Measurements from ENCODE around the gene REL. TPM values are rescaled to one million over a fixed set of nuclear protein-coding genes. Genes with fewer than 3 reads are reported as not detected.
"Not testable (repeated sequence)": the region's sequence is repeated elsewhere in the genome, so short reads cannot be mapped to it uniquely, and the experiment has no call there.

REL gene
- total and polyA plus RNA-seq, 3 experiments from 2014 or later, result 25.4 to 47.6 (median 45.6) TPM

DNA sequence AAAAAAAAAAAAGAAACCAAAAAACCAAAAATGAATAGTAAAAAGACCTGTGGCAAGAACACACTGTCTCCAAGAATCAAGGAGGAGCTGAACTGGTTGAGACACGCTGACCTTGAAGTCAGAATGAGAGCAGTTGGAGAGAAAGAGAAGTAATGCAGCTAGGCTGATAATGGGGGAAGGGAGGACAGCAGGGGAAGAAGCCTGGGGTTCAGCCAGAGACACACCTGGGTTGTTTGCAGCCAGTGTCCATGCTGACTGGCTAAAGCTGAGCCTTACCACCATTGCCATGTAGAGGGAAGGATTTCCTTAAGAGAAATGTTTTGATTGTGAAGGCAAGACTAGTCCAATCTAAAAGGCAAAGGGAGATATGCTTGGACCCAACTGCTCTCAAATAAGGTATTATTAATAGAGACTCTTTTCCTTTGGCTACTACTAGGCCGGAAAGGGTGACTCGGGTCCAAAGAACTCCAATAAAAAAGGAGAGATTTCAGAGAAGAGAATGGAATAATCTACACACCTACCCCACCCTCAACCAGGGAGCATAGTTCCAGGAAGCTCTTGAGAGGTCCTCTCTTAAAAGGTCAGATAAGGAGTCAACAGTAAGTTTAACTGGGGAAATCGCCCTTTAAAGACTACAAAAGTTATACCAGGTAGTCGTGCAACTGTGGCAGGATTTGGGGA is 25.2 kb upstream of the REL start:
- Histone ChIP-seq H3K4me1 (ENCODE audit: insufficient read depth, low read length) (no peaks in the 10 kb centered on the region), H3K27me3 (ENCODE audit: insufficient read depth, low read length, poor library complexity, severe bottlenecking) (no peaks in the 10 kb centered on the region), H3K27ac (ENCODE audit: low read depth, low read length) (no peak overlapping the region), H3K36me3 (ENCODE audit: insufficient read depth, low read length) (no peaks in the 10 kb centered on the region), H3K4me3 (ENCODE audit: low read length) (no peak overlapping the region), H3K9me3 (ENCODE audit: low read length) (no peaks in the 10 kb centered on the region)
- H3K4me3 Mint-ChIP-seq, result no peak overlapping the region
- H3K36me3 Mint-ChIP-seq, result peaks cover 0 to 3% (median 3%) of the 10 kb centered on the region in 3 donors
- DNase-seq, result no peak
- H3K4me1 Mint-ChIP-seq, result no peaks in the 10 kb centered on the region
- no peaks in the 10 kb centered on the region for H3K9me3 Mint-ChIP-seq
- H3K27me3 Mint-ChIP-seq, result peaks cover 7 to 10% of the 10 kb centered on the region in 2 donors
- H3K27ac Mint-ChIP-seq, result peak overlapping the region in 1 of 8 donors; percentile 45
- POLR2A ChIA-PET, result no interaction called here
- CTCF ChIA-PET, result no interaction called here

DNA sequence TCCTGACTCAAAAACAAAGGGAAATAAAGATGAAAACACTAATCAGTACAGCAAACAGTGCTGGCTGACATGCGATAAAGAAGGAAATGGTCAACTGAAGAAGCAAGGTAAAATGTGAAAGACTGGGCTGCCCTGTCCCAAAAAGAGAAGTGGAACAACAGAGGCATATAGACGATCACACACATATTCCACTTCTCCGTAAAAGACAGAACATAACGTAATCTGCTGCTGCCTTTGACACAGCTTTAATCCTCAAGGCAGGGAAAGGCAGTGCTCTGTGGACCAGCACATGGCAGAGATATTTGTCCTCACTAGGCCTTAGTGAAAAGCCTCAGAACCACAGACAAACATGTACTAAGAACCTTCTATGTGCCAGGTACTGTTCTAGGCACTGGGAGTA is 24.3 kb upstream of the REL start:
- Histone ChIP-seq H3K36me3 (ENCODE audit: insufficient read depth, low read length) (no peaks in the 10 kb centered on the region), H3K4me3 (ENCODE audit: low read length) (no peak overlapping the region), H3K27ac (ENCODE audit: low read depth, low read length) (no peak overlapping the region), H3K27me3 (ENCODE audit: insufficient read depth, low read length, poor library complexity, severe bottlenecking) (no peaks in the 10 kb centered on the region), H3K9me3 (ENCODE audit: low read length) (no peaks in the 10 kb centered on the region), H3K4me1 (ENCODE audit: insufficient read depth, low read length) (no peaks in the 10 kb centered on the region)
- DNase-seq, result no peak
- ChIA-PET POLR2A (no interaction called here), CTCF (no interaction called here)
- peaks cover 0 to 9% (median 3%) of the 10 kb centered on the region in 3 donors for H3K36me3 Mint-ChIP-seq
- no peaks in the 10 kb centered on the region for H3K9me3 Mint-ChIP-seq
- peaks cover 16 to 18% of the 10 kb centered on the region in 2 donors for H3K27me3 Mint-ChIP-seq
- H3K27ac Mint-ChIP-seq, result no peak overlapping the region
- H3K4me3 Mint-ChIP-seq, result no peak overlapping the region
- no peaks in the 10 kb centered on the region for H3K4me1 Mint-ChIP-seq

GRCh38 chr2:60858897-60859311 is 22.5 kb upstream of the REL start:
- H3K27me3 Mint-ChIP-seq, result peaks cover 17 to 27% of the 10 kb centered on the region in 2 donors
- H3K27ac Mint-ChIP-seq, result no peak overlapping the region
- H3K36me3 Mint-ChIP-seq, result peaks cover 0 to 20% (median 3%) of the 10 kb centered on the region in 3 donors
- no peaks in the 10 kb centered on the region for H3K9me3 Mint-ChIP-seq
- no peak overlapping the region for H3K27ac ChIP-seq (ENCODE audit: low read depth, low read length)
- POLR2A ChIA-PET, result no interaction called here
- no peak overlapping the region for H3K4me3 Mint-ChIP-seq
- H3K36me3 ChIP-seq (ENCODE audit: insufficient read depth, low read length), result no peaks in the 10 kb centered on the region
- no peaks in the 10 kb centered on the region for H3K9me3 ChIP-seq (ENCODE audit: low read length)
- CTCF ChIA-PET, result no interaction called here
- no peak overlapping the region for H3K4me3 ChIP-seq (ENCODE audit: low read length)
- H3K27me3 ChIP-seq (ENCODE audit: insufficient read depth, low read length, poor library complexity, severe bottlenecking), result no peaks in the 10 kb centered on the region
- H3K4me1 Mint-ChIP-seq, result no peaks in the 10 kb centered on the region
- DNase-seq, result no peak
- no peaks in the 10 kb centered on the region for H3K4me1 ChIP-seq (ENCODE audit: insufficient read depth, low read length)

- no peaks in the 10 kb centered on the region for H3K27me3 ChIP-seq (ENCODE audit: insufficient read depth, low read length, poor library complexity, severe bottlenecking)
- DNase-seq, result no peak
- peaks cover 19 to 29% of the 10 kb centered on the region in 2 donors for H3K27me3 Mint-ChIP-seq
- CTCF ChIA-PET, result no interaction called here
- H3K36me3 Mint-ChIP-seq, result peaks cover 0 to 34% (median 3%) of the 10 kb centered on the region in 3 donors
- peaks cover 0 to 13% (median 0%) of the 10 kb centered on the region in 5 donors for H3K9me3 Mint-ChIP-seq
- H3K9me3 ChIP-seq (ENCODE audit: low read length), result no peaks in the 10 kb centered on the region
- no peak overlapping the region for H3K4me3 ChIP-seq (ENCODE audit: low read length)
- H3K36me3 ChIP-seq (ENCODE audit: insufficient read depth, low read length), result no peaks in the 10 kb centered on the region
- H3K4me1 Mint-ChIP-seq, result peaks cover under 1% of the 10 kb centered on the region in 3 donors
- no peak overlapping the region for H3K27ac ChIP-seq (ENCODE audit: low read depth, low read length)
- H3K27ac Mint-ChIP-seq, result peak overlapping the region in 1 of 8 donors; percentile 26
- H3K4me3 Mint-ChIP-seq, result no peak overlapping the region
- H3K4me1 ChIP-seq (ENCODE audit: insufficient read depth, low read length), result no peaks in the 10 kb centered on the region
- POLR2A ChIA-PET, result no interaction called here
Observed at GRCh38 chr2:60861736-60862135, 19.6 kb upstream of the REL start.

DNA sequence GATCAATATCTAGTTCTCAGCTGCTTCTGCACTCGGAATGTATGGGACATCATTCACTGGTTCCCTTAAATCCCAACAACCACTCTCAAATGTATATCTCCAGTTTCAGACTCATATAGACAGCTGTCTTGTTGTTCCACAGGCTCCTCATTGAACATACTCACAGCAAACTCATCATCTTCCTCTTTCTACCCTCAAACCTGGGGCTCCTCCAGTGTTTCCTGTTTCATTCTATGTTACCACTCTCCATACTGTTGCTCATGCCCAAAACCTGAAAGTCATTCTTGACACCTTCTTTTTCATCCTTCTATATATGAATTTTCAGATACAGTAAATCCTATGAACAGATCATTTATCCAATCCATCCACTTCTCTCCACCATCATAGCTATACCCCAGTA is 18.7 kb upstream of the REL start:
- Mint-ChIP-seq H3K27ac (no peak overlapping the region), H3K27me3 (peaks cover 19 to 29% of the 10 kb centered on the region in 2 donors), H3K9me3 (peaks cover 5 to 19% (median 8%) of the 10 kb centered on the region in 5 donors), H3K4me3 (no peak overlapping the region), H3K4me1 (peaks cover 8 to 10% (median 9%) of the 10 kb centered on the region in 3 donors), H3K36me3 (peaks cover 6 to 42% (median 7%) of the 10 kb centered on the region in 3 donors)
- no peaks in the 10 kb centered on the region for H3K27me3 ChIP-seq (ENCODE audit: insufficient read depth, low read length, poor library complexity, severe bottlenecking)
- CTCF ChIA-PET, result no interaction called here
- H3K9me3 ChIP-seq (ENCODE audit: low read length), result no peaks in the 10 kb centered on the region
- H3K36me3 ChIP-seq (ENCODE audit: insufficient read depth, low read length), result no peaks in the 10 kb centered on the region
- no peak for DNase-seq
- H3K27ac ChIP-seq (ENCODE audit: low read depth, low read length), result no peak overlapping the region
- no peak overlapping the region for H3K4me3 ChIP-seq (ENCODE audit: low read length)
- POLR2A ChIA-PET, result interaction anchor here (1.3 kb wide), 1 partner anchor 18 kb away, joined by 4 read pairs; no protein-coding TSS in a partner anchor
- peaks cover 9% of the 10 kb centered on the region for H3K4me1 ChIP-seq (ENCODE audit: insufficient read depth, low read length)

DNA sequence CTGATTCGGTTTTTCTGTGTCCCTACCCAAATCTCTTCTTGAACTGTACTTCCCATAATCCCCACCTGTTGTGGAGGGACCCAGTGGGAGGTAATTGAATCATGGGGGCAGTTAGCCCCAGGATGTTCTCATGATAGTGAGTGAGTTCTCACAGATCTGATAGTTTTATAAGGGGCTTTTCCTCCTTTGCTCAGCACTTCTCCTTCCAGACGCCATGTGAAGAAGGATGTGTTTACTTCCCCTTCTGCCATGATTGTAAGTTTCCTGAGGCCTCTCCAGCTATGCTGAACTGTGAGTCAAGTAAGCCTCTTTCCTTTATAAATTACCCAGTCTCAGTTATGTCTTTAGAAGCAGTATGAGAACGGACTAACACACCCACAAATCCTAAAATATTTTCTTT is 16.0 kb upstream of the REL start:
- H3K36me3 ChIP-seq (ENCODE audit: insufficient read depth, low read length); DNase-seq; CTCF ChIA-PET; H3K27me3 ChIP-seq (ENCODE audit: insufficient read depth, low read length, poor library complexity, severe bottlenecking); H3K9me3 ChIP-seq (ENCODE audit: low read length); POLR2A ChIA-PET; H3K27ac Mint-ChIP-seq; H3K4me3 ChIP-seq (ENCODE audit: low read length); H3K27ac ChIP-seq (ENCODE audit: low read depth, low read length); H3K4me3 Mint-ChIP-seq: not testable (repeated sequence)
- Mint-ChIP-seq H3K36me3 (peaks cover 8 to 45% (median 10%) of the 10 kb centered on the region in 3 donors), H3K27me3 (peaks cover 19 to 29% of the 10 kb centered on the region in 2 donors), H3K9me3 (peaks cover 8 to 19% (median 13%) of the 10 kb centered on the region in 5 donors), H3K4me1 (peaks cover 16 to 21% (median 17%) of the 10 kb centered on the region in 3 donors)
- H3K4me1 ChIP-seq (ENCODE audit: insufficient read depth, low read length), result peaks cover 19% of the 10 kb centered on the region

DNA sequence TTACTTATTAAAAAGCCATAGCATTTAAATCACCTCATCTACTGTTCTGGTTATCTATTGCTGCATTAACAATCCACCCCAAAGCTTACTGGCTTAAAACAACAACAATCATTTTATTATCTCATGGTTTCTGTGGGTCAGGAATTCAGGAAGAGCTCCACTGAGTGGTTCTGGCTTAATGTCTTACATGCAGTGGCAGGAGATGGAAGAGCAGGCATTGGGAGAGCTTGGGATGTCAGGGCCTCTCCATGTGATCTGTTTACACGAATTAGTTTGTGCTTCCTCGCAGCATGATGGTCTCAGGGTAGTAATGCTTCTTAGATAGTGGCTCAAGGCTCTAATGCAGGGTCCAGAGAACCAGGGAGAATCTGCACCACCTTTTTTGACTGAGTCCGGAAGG is 14.4 kb upstream of the REL start:
- Histone ChIP-seq H3K4me3 (ENCODE audit: low read length) (peak overlapping the region; percentile 26), H3K27me3 (ENCODE audit: insufficient read depth, low read length, poor library complexity, severe bottlenecking) (no peaks in the 10 kb centered on the region), H3K4me1 (ENCODE audit: insufficient read depth, low read length) (peaks cover 19% of the 10 kb centered on the region), H3K9me3 (ENCODE audit: low read length) (no peaks in the 10 kb centered on the region), H3K36me3 (ENCODE audit: insufficient read depth, low read length) (no peaks in the 10 kb centered on the region), H3K27ac (ENCODE audit: low read depth, low read length) (no peak overlapping the region)
- peak overlapping the region in 5 of 8 donors; percentile 5 to 83 (median 59) for H3K27ac Mint-ChIP-seq
- H3K4me1 Mint-ChIP-seq, result peaks cover 16 to 21% (median 17%) of the 10 kb centered on the region in 3 donors
- H3K4me3 Mint-ChIP-seq, result peak overlapping the region in 4 of 7 donors; percentile 3 to 61 (median 42)
- H3K36me3 Mint-ChIP-seq, result peaks cover 8 to 40% (median 10%) of the 10 kb centered on the region in 3 donors
- no peak for DNase-seq
- peaks cover 8 to 19% (median 13%) of the 10 kb centered on the region in 5 donors for H3K9me3 Mint-ChIP-seq
- peaks cover 9 to 18% of the 10 kb centered on the region in 2 donors for H3K27me3 Mint-ChIP-seq
- ChIA-PET POLR2A (interaction anchor here (2.3 kb wide), 1 partner anchor 15 kb away, joined by 13 read pairs; the partner anchor contains the start of gene REL), CTCF (interaction anchor here (1.6 kb wide), 1 partner anchor 15 kb away, joined by 9 read pairs; the partner anchor contains the start of gene REL)

DNA sequence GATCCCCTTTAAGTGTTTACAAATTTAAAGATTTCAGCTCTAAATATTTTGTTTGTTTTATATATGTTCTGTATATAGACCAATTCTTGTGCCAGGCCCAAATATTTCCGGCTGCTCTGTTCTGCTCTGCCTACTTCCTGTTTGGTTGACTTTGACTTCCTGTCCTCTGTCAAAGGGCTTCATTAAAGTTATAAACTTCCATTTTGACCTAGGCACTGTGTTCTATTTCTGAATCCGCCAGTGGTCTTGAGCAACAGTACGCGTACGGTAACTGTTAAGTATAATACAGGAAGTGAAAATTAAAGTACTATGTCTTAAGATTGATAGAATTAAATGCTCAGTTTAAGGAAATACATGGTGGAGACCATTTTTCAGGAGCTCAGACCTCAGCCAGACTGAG is 13.5 kb upstream of the REL start:
- Mint-ChIP-seq H3K36me3 (peaks cover 8 to 35% (median 10%) of the 10 kb centered on the region in 3 donors), H3K27ac (peak overlapping the region; percentile 61 to 97 (median 94)), H3K27me3 (peaks cover 6 to 12% of the 10 kb centered on the region in 2 donors), H3K4me3 (peak overlapping the region; percentile 10 to 78 (median 43)), H3K4me1 (peaks cover 17 to 26% (median 20%) of the 10 kb centered on the region in 3 donors), H3K9me3 (peaks cover 8 to 19% (median 13%) of the 10 kb centered on the region in 5 donors)
- Histone ChIP-seq H3K4me1 (ENCODE audit: insufficient read depth, low read length) (peaks cover 19% of the 10 kb centered on the region), H3K27me3 (ENCODE audit: insufficient read depth, low read length, poor library complexity, severe bottlenecking) (no peaks in the 10 kb centered on the region), H3K9me3 (ENCODE audit: low read length) (no peaks in the 10 kb centered on the region), H3K27ac (ENCODE audit: low read depth, low read length) (no peak overlapping the region), H3K36me3 (ENCODE audit: insufficient read depth, low read length) (no peaks in the 10 kb centered on the region), H3K4me3 (ENCODE audit: low read length) (no peak overlapping the region)
- ChIA-PET CTCF (interaction anchor here (1.6 kb wide), 1 partner anchor 14 kb away, joined by 9 read pairs; the partner anchor contains the start of gene REL), POLR2A (interaction anchor here (0.9 to 2.3 kb wide), 3 partner anchors 13 to 50 kb away, joined by 3 to 13 read pairs (median 3); partner anchors contain the start of gene REL)
- DNase-seq, result peak in 4 of 5 donors; percentile 5 to 56 (median 50)

Data from CD8-positive, alpha-beta memory T cell (primary cell).